GM12872 (cell line): ENCODE measurements around the gene PHOSPHO1.
A peak's percentile ranks its signal among the peaks of the same experiment; 100 is the strongest.

ENCODE experiments used
- TF ChIP-seq, protein P1 (sequence below): IDR thresholded peaks from 3 replicates; pipeline ENCODE4 v1.5.1; 2011; ENCODE audit warnings: low read depth, mild to moderate bottlenecking, low read length, moderate library complexity; ENCODE audit not compliant: insufficient read depth

PHOSPHO1 gene, protein sequence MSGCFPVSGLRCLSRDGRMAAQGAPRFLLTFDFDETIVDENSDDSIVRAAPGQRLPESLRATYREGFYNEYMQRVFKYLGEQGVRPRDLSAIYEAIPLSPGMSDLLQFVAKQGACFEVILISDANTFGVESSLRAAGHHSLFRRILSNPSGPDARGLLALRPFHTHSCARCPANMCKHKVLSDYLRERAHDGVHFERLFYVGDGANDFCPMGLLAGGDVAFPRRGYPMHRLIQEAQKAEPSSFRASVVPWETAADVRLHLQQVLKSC

DNA sequence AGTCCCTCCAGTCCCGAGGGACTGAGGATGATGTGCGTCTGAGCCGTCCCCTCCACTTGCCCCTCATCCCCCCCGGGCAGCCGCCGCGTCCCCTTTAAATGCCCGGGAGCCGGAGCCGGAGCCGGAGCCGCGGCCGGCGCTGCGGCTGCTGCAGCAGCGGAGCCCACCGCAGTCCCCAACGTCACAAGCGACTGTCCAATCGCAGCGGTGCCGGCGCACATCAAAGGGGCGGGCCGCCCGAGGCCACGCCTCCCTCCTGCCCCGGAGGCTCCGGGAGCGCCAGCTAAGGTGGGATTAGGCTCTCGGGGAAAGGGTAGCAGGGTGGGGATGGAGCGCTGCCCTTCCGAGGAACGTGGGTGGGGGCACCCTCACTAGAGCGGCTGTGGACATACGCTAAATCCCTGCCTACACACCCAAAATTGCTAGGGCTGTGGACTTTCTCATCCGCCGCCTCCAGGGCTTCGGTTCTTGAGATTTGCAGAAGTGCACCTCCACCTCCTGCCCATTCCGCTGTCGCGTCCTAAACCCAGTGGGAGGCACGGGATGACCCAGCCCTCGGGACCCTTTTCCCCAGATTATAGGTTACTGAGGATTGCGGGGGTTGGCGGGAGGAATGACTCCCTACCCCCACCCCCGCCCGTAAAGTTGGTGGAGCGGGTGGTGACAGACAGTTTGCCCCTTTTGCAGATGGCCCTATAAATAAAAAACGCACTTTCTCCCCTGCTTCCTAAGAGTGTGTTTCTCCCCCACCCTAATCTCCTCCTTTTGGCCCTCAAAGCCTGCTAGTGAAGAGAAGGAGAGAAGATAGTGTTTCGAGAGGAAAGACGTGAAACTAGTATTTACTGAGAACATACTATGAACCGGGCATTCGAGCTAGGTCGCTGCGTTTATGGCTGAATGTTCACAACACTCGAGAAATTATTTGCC is at the start of gene PHOSPHO1:
PHOSPHO1 (minus strand) TSS at position 152 of the 927 bp plus-strand sequence. CDS start 4,096 bp downstream, outside the sequence.
- TF ChIP-seq, protein P1, sequence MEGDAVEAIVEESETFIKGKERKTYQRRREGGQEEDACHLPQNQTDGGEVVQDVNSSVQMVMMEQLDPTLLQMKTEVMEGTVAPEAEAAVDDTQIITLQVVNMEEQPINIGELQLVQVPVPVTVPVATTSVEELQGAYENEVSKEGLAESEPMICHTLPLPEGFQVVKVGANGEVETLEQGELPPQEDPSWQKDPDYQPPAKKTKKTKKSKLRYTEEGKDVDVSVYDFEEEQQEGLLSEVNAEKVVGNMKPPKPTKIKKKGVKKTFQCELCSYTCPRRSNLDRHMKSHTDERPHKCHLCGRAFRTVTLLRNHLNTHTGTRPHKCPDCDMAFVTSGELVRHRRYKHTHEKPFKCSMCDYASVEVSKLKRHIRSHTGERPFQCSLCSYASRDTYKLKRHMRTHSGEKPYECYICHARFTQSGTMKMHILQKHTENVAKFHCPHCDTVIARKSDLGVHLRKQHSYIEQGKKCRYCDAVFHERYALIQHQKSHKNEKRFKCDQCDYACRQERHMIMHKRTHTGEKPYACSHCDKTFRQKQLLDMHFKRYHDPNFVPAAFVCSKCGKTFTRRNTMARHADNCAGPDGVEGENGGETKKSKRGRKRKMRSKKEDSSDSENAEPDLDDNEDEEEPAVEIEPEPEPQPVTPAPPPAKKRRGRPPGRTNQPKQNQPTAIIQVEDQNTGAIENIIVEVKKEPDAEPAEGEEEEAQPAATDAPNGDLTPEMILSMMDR, result 0 out of 3 replicates have a peak, but pooled peaks have one; percentile 3

DNA sequence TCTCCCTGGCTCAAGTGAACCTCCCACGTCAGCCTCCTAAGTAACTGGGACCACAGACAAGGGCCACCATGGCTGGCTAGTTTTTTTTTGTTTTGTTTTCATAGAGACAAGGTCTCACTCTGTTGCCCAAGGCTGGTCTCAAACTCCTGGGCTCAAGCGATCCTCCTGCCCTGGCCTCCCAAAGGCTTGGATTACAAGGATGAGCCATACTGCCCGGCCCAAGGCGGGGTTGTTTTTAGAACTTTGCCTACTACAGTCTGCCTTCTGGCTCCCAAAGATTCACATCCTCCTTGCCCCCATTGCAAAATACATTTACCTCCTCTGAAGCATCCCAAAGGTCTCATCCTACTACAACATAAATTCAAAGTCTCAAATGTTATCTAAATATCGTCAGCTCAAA is 49.5 kb upstream of the PHOSPHO1 start:
- TF ChIP-seq, protein P1, result no peak

DNA sequence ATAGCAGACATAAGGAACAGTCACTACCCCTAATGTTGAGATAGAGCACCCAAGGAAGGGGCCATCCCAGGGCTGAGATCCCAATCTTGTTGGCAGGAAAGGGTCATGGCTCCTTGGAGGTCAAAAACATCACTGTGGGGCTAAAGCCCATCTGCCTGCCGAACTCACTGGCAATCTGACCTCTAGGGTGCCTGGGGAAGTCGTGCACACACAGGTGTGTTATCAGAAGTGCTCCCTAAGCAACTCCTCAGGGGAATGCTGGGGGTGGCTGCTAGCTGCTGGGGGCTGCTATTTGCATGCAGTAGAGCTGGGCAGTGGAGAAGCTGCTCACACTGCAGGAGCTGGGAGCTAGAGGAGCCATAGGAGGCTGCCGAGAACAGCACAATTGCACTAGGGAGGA is 47.5 kb upstream of the PHOSPHO1 start:
- TF ChIP-seq, protein P1, result no peak

DNA sequence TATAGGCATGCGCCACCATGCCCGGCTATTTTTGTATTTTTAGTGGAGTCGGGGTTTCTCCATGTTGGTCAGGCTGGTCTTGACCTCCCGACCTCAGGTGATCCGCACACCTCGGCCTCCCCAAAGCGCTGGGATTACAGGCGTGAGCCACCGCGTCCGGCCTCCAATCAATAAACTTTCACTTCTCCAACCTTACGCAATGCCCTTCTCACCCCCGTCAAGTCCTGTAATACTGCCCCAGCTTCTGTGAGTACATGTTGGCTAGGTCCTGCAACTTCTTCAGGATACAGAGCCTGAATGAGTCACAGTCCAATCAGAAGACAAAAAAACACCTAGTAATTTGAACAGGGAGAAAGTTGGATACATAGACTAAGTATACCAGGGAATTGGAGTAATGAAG is 47.1 kb upstream of the PHOSPHO1 start:
- TF ChIP-seq, protein P1, result no peak

DNA sequence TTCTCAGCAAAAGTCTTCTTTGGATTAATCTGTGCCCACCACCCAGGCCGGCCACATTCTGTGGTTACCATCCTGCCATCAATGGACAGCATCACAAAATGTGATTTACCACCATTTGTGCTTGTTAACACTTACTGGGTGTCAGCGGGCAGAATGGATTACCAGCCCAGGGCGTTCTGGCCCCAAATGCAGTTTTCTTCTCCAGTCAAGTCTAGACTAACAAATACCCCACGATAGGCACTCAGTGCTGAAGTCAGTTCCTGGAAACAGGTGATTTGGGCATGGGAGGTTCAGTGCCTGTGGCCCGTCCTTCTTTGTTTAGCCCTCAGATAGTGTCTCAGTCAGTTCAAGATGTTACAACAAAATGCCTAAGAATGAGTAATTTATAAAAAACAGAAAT is 38.8 kb upstream of the PHOSPHO1 start:
- TF ChIP-seq, protein P1, result no peak

DNA sequence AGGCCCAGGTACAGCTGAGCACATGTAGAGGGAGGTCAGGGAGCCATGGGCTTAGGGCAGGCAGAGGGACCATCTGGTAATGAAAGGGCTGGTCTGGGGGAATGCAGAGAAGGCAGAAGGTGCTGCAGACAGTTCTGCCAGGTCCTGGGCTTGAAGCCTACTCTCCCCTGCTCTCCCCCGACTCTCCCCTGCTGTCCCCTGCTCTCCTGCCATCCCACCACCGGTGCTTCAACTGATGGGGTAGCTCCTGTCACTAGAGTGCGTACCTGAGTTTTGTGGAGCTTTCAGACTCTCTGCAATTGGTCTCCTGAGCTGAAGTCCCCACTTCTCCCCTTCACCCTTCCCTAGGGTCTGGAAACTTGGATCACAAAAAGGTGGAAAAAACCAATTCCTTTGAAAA is 37.3 kb upstream of the PHOSPHO1 start:
- TF ChIP-seq, protein P1, result no peak

DNA sequence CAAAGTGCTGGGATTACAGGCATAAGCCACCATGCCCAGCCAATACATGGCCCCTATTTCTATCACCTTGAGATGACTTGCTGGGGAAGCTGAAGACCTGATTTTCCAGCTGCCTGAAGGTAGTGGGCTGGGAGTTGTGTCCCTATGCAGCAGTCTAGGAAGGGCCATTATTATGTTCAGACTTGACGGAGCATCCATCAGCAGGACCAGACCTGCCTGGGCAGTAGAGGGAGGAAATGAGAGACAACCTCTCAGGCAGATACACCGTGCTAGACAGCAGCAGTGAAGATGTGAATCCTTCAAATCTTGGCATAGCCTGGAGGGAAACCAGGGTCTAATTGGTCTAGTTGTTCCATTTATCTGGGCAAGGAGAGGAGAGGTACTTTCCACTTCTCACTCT is 35.6 kb upstream of the PHOSPHO1 start:
- TF ChIP-seq, protein P1, result no peak
